HG03064 (cell line): ENCODE measurements around the gene DVL3.

Experiments
- ATAC-seq: cut with Tn5 transposase; IDR thresholded peaks from one replicate; pipeline ENCODE4 v1.9.1; 2021; ENCODE audit warnings: low read depth; ENCODE audit not compliant: unreplicated experiment

The DVL3 gene

GRCh38 chr3:184209146-184209923 lies 54.2 kb downstream of the DVL3 start:
- no peak for ATAC-seq

- ATAC-seq, result no peak
Measured at GRCh38 chr3:184211297-184211696, 56.1 kb downstream of the DVL3 start.

GRCh38 chr3:184211718-184212117 lies 56.5 kb downstream of the DVL3 start:
- no peak for ATAC-seq

- ATAC-seq, result no peak
Measured at GRCh38 chr3:184218814-184219213, 63.6 kb downstream of the DVL3 start.

GRCh38 chr3:184222521-184222920 lies 67.3 kb downstream of the DVL3 start:
- ATAC-seq, result no peak
